MM.1S (cell line): Measurements from ENCODE around the gene GPRIN3.

Experiments used
- CTCF ChIP-seq: fragments of 300-600 bp; sonication (generic); IDR thresholded peaks from 2 replicates; pipeline ENCODE4 v1.5.1; 2016; ENCODE audit warnings: antibody characterized with exemption, low read length, mixed read lengths
- EZH2 ChIP-seq: fragments of 300-600 bp; sonication (generic); optimal IDR thresholded peaks from 2 replicates; pipeline ENCODE3; 2017; ENCODE audit warnings: low read depth, mild to moderate bottlenecking, antibody characterized with exemption, low read length, mixed read lengths
- EZH2phosphoT487 ChIP-seq: fragments of 300-600 bp; sonication (generic); IDR thresholded peaks from 2 replicates; pipeline ENCODE4 v1.6.1; 2018; ENCODE audit warnings: antibody characterized with exemption, low read length

DNA sequence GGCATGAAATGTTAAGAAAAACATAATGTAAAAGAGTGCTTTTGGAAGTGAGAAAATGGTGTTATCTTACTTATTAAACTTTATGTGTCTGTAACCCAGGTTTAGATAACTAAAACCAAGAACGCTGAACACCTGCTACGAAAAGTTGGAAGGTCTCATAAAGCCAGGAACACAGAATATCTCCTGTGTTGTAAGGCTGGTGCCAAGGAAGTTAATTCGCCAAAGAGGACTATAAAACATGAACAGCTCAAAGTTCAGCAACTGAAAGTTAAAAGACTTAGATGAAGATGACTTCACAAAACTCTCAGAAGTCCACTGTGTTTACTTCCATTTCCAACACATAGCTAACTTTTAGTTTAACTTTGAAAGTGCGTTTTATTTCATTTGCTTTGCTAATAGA lies 54.3 kb downstream of the GPRIN3 start:
- no peak for TF ChIP-seq CTCF
- no peak for TF ChIP-seq EZH2
- TF ChIP-seq EZH2phosphoT487, result no peak
